Esophagus (tissue), 2 donors: ENCODE results near the gene DDIT3. TPM values are rescaled to one million over a fixed set of nuclear protein-coding genes. Genes with fewer than 3 reads are reported as not detected.
A peak's percentile ranks its signal among the peaks of the same experiment; 100 is the strongest.

Experiments
- H3K27ac ChIP-seq, 2 donors: one replicate each; pipeline ENCODE4 v1.5.1; 2013; ENCODE audit warnings: low read depth in 2 of 2, mild to moderate bottlenecking in 2 of 2, inconsistent platforms in 1 of 2, low read length in 1 of 2, moderate library complexity in 1 of 2
- H3K27me3 ChIP-seq, 2 donors: one replicate each; pipeline ENCODE4 v1.6.1; 2013; ENCODE audit warnings: low read length in 2 of 2, control low read depth in 1 of 2, mild to moderate bottlenecking in 1 of 2; ENCODE audit not compliant: insufficient read depth in 2 of 2, control insufficient read depth in 1 of 2
- H3K36me3 ChIP-seq, 2 donors: one replicate each; pipeline ENCODE4 v1.6.1; 2013; ENCODE audit warnings: low read length in 1 of 2; ENCODE audit not compliant: control insufficient read depth in 2 of 2, insufficient read depth in 2 of 2
- H3K4me1 ChIP-seq, 2 donors: one replicate each; pipeline ENCODE4 v1.6.1; 2013; ENCODE audit warnings: low read length in 1 of 2; ENCODE audit not compliant: control insufficient read depth in 2 of 2, insufficient read depth in 2 of 2
- H3K4me3 ChIP-seq, 2 donors: one replicate each; pipeline ENCODE4 v1.5.1; 2013; ENCODE audit warnings: low read length in 2 of 2, mild to moderate bottlenecking in 2 of 2, low read depth in 1 of 2, moderate library complexity in 1 of 2
- H3K9me3 ChIP-seq, 2 donors: one replicate each; pipeline ENCODE4 v1.6.1; 2013; ENCODE audit warnings: mild to moderate bottlenecking in 2 of 2, low read depth in 1 of 2, low read length in 1 of 2, moderate library complexity in 1 of 2; ENCODE audit not compliant: control insufficient read depth in 2 of 2, insufficient read depth in 1 of 2
- WGBS, 2 donors: extraction: QIAGEN DNeasy Blood & Tissue Kit; methylation state at CpG; one replicate each; pipeline ENCODE4 v1.1.7; 2013; 5-methylcytosine and 5-hydroxymethylcytosine counted together
- polyA plus RNA-seq, 2 donors: library from polyadenylated mRNA; stranded (reverse); fragments of 200-250 nt; gene quantifications; one replicate each; pipeline ENCODE4 v1.2.3, GENCODE V29; 2013
- donor health status: healthy with polysubstance abuse.
- donor health status: Bipolar disorder and iron deficiency.

DDIT3 gene
- polyA plus RNA-seq, 2 donors = 19.8 to 30.7 TPM

GRCh38 chr12:57548013-57548315 is 27.6 kb upstream of the DDIT3 start:
- H3K4me1 ChIP-seq = peaks cover 7 to 8% of the 10 kb centered on the region in 2 donors
- no peaks in the 10 kb centered on the region for H3K36me3 ChIP-seq
- no peaks in the 10 kb centered on the region for H3K27me3 ChIP-seq
- H3K27ac ChIP-seq = no peak overlapping the region
- H3K4me3 ChIP-seq = no peak overlapping the region
- WGBS, 2 donors = 94 to 97% methylated on average over 2 of the region's 2 CpGs
- no peaks in the 10 kb centered on the region for H3K9me3 ChIP-seq

- Histone ChIP-seq H3K4me3 (peak overlapping the region; percentile 75 to 81), H3K36me3 (no peaks in the 10 kb centered on the region), H3K27ac (no peak overlapping the region), H3K9me3 (no peaks in the 10 kb centered on the region), H3K27me3 (no peaks in the 10 kb centered on the region), H3K4me1 (peaks cover 7 to 8% of the 10 kb centered on the region in 2 donors)
- 17 to 19% methylated on average over 9 of the region's 9 CpGs for WGBS, 2 donors
Measured at GRCh38 chr12:57547288-57548012, 27.1 kb upstream of the DDIT3 start.

GRCh38 chr12:57546438-57547287 is 26.3 kb upstream of the DDIT3 start, which contains the start of gene DCTN2:
Gene DCTN2, minus strand, starts transcription at chr12:57547192. Its CDS starts 129 bp downstream, at chr12:57547063.
- Histone ChIP-seq H3K4me3 (peak within 1 kb of the TSS; percentile 75 to 81), H3K4me1 (peaks cover 7 to 8% of the 10 kb centered on the region in 2 donors), H3K27me3 (no peaks in the 10 kb centered on the region), H3K36me3 (no peaks in the 10 kb centered on the region), H3K27ac (peak within 1 kb of the TSS; percentile 84 to 91), H3K9me3 (no peaks in the 10 kb centered on the region)
- WGBS, 2 donors = 0 to 1% methylated on average over 46 to 56 of the region's 56 CpGs

- Histone ChIP-seq H3K27ac (peak overlapping the region; percentile 84 to 91), H3K4me3 (peak overlapping the region; percentile 75 to 81), H3K27me3 (no peaks in the 10 kb centered on the region), H3K9me3 (no peaks in the 10 kb centered on the region), H3K36me3 (peaks cover 2 to 7% of the 10 kb centered on the region in 2 donors), H3K4me1 (peaks cover 7 to 8% of the 10 kb centered on the region in 2 donors)
- 51 to 58% methylated on average over 15 of the region's 15 CpGs for WGBS, 2 donors
Measured at GRCh38 chr12:57545809-57546437, 25.6 kb upstream of the DDIT3 start.

- Histone ChIP-seq H3K27me3 (no peaks in the 10 kb centered on the region), H3K36me3 (peaks cover 2 to 12% of the 10 kb centered on the region in 2 donors), H3K9me3 (no peaks in the 10 kb centered on the region), H3K27ac (no peak overlapping the region), H3K4me1 (peaks cover 5% of the 10 kb centered on the region in 2 donors), H3K4me3 (no peak overlapping the region)
- WGBS, 2 donors = 85 to 88% methylated on average over 2 of the region's 2 CpGs
Measured at GRCh38 chr12:57543581-57543980, 23.3 kb upstream of the DDIT3 start.

- Histone ChIP-seq H3K27me3 (no peaks in the 10 kb centered on the region), H3K4me1 (peaks cover 5% of the 10 kb centered on the region in 2 donors), H3K27ac (no peak overlapping the region), H3K36me3 (peaks cover 6 to 15% of the 10 kb centered on the region in 2 donors), H3K9me3 (no peaks in the 10 kb centered on the region), H3K4me3 (no peak overlapping the region)
- WGBS, 2 donors = 79 to 82% methylated on average over 2 of the region's 2 CpGs
Measured at GRCh38 chr12:57541717-57542116, 21.4 kb upstream of the DDIT3 start.

GRCh38 chr12:57541001-57541400 is 20.7 kb upstream of the DDIT3 start:
- 45 to 48% methylated on average over 2 of the region's 2 CpGs for WGBS, 2 donors
- Histone ChIP-seq H3K4me1 (peaks cover 4 to 5% of the 10 kb centered on the region in 2 donors), H3K36me3 (peaks cover 6 to 15% of the 10 kb centered on the region in 2 donors), H3K4me3 (no peak overlapping the region), H3K27me3 (no peaks in the 10 kb centered on the region), H3K9me3 (no peaks in the 10 kb centered on the region), H3K27ac (no peak overlapping the region)

- WGBS, 2 donors = 75 to 90% methylated on average over 5 of the region's 5 CpGs
- Histone ChIP-seq H3K4me1 (no peaks in the 10 kb centered on the region), H3K4me3 (no peak overlapping the region), H3K9me3 (no peaks in the 10 kb centered on the region), H3K27me3 (no peaks in the 10 kb centered on the region), H3K36me3 (peaks cover 8 to 24% of the 10 kb centered on the region in 2 donors), H3K27ac (no peak overlapping the region)
Measured at GRCh38 chr12:57539134-57539768, 18.9 kb upstream of the DDIT3 start.

- Histone ChIP-seq H3K36me3 (peaks cover 20 to 41% of the 10 kb centered on the region in 2 donors), H3K4me1 (no peaks in the 10 kb centered on the region), H3K27ac (no peak overlapping the region), H3K27me3 (no peaks in the 10 kb centered on the region), H3K9me3 (no peaks in the 10 kb centered on the region), H3K4me3 (no peak overlapping the region)
- 89 to 96% methylated on average over 1 of the region's 1 CpG for WGBS, 2 donors
Measured at GRCh38 chr12:57536597-57536942, 16.3 kb upstream of the DDIT3 start.
